GM12874 (cell line): ENCODE results near the gene FUNDC2.

Experiments used
- TF ChIP-seq, protein P1 (sequence below): IDR thresholded peaks from 2 replicates; pipeline ENCODE4 v1.5.1; 2011; ENCODE audit warnings: low read depth, mild to moderate bottlenecking, control low read depth, low read length, moderate library complexity; ENCODE audit not compliant: insufficient read depth

Gene FUNDC2

DNA sequence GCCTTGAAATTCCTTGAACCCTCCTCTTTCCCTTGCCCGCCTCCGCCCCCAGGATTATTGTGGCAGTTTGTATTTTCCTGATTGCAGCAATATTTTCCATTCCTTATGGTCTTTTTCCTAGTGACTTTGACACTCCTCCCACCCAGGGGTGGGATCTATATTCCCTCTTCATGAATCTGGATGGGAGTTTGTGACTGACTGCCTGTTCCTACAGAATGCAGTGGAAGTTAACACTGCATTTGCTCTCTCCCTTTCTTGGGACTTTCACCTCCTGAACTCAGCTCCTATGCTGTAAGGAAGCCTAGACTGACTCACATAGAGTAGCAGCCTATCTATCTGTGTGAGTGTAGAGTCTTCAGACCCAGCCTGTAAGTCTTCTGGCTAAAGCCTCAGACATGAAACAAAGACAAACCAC lies 2.2 kb downstream of the FUNDC2 start:
- TF ChIP-seq, protein P1, sequence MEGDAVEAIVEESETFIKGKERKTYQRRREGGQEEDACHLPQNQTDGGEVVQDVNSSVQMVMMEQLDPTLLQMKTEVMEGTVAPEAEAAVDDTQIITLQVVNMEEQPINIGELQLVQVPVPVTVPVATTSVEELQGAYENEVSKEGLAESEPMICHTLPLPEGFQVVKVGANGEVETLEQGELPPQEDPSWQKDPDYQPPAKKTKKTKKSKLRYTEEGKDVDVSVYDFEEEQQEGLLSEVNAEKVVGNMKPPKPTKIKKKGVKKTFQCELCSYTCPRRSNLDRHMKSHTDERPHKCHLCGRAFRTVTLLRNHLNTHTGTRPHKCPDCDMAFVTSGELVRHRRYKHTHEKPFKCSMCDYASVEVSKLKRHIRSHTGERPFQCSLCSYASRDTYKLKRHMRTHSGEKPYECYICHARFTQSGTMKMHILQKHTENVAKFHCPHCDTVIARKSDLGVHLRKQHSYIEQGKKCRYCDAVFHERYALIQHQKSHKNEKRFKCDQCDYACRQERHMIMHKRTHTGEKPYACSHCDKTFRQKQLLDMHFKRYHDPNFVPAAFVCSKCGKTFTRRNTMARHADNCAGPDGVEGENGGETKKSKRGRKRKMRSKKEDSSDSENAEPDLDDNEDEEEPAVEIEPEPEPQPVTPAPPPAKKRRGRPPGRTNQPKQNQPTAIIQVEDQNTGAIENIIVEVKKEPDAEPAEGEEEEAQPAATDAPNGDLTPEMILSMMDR = no peak

DNA sequence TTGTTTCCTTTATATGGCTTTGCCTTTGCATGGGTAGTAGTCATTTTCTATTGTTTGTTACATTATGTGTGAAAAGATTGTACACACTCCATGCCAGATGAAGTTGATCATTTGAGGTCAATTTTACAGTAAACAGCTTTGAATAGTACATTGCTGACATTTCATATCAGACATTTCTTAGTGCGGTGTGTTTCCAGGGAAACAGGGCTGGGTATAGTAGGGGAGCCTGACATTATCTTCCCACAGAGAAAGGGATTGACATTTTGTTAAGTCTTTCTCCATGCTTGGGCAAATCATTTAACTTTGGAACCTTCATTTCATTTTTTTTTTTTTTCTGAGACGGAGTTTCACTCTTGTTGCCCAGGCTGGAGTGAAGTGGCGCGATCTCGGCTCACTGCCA lies 5.0 kb downstream of the FUNDC2 start:
- TF ChIP-seq, protein P1 = no peak

- TF ChIP-seq, protein P1 = no peak
Measured at GRCh38 chrX:155035688-155036087, 9.0 kb downstream of the FUNDC2 start.

DNA sequence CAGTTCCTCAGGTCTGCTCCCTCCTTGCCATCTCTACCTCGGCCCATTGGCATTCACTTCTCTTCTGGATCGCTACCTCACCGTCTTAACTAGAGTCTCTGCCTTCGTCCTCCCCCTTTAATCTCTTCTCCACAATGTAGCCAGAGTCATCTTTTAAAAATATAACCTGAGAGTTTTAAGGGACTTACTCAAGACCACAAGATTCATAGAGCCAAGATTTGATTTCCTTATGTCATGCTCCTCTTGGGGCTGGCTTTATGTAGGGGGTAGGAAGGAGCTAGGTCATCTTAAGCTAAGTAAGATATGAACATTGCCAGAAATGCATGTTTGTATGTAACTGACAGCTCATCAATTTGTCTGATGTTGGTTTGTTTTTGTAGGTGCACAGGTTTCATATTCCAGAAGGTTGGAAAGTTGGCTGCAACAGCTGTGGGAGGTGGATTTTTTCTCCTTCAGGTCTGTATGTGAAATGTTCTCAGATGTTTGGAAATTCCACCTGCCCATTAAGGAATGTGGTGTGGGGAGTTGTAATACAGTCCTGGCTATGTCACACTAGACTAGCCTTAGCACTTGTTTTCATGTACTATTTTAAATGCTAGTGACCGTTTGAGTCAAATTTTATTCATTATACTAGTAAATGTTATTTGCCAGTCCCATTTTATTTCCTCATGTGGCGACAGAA lies 19.6 kb downstream of the FUNDC2 start:
- TF ChIP-seq, protein P1 = no peak

GRCh38 chrX:155046811-155047528 lies 20.3 kb downstream of the FUNDC2 start:
- TF ChIP-seq, protein P1 = no peak

- TF ChIP-seq, protein P1 = peak; percentile 53
Measured at GRCh38 chrX:155048977-155049619, 22.5 kb downstream of the FUNDC2 start.

DNA sequence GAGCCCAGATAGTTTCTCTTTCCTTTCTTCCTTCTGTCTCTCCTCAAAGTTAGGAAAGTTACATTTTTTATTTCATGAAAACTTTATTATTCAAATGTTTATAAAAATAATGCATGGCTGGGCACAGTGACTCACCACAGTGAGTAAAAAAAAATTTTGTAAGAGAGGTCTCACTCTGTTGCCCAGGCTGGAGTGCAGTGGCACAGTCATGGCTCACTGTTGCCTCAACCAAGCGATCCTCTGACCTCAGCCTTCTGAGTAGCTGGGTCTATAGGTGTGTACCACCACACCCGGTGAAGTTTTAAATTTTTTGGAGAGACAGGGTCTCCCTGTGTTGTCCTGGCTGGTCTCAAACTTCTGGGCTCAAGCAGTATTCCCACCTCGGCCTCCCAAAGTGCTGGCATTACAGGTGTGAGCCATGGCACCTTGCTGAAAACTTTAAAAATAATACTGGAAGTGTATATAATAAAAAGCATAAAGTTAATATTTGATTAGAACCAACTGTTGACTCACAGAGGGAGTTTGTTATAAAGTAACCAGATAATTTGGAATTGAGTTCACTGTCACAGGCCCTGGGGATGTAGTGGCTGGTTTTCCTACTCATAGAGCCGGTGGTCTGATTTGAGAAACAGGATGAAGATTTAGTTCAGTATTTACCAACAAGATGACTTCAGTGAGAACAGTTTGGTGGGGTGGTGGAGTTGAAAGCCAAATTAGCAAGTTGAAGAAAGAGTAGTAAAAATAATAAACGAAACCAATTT lies 26.3 kb downstream of the FUNDC2 start:
- TF ChIP-seq, protein P1 = no peak
